Iris pigment epithelial cell (primary cell): ENCODE data around the gene TRPV3.
"Not testable (repeated sequence)": the region's sequence is repeated elsewhere in the genome, so short reads cannot be mapped to it uniquely, and the experiment has no call there.

Source experiments
- DNase-seq: peaks from one replicate; pipeline ENCODE4 v3.0.0-alpha.2; 2011; ENCODE audit warnings: low read depth

TRPV3 gene

DNA sequence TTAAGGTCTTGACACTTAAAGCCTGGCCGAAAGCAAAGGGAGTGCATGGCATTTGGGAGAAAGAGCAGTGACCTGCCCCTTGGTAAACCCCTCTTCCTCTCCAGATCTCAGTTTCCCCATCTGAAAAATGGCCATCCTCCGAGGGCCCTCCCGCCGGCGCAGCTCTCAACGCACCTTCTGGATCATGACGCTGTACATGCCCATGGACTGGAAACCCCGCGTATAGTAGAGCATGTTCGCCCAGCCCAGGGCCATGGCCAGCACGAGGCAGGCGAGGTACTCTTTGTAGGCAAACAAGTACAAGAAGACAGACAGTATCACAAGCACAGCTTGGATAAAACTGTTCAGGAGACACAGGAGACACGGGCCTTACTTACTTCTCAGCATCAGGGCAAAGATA, 33.6 kb downstream of the TRPV3 start:
- DNase-seq: no peak

DNA sequence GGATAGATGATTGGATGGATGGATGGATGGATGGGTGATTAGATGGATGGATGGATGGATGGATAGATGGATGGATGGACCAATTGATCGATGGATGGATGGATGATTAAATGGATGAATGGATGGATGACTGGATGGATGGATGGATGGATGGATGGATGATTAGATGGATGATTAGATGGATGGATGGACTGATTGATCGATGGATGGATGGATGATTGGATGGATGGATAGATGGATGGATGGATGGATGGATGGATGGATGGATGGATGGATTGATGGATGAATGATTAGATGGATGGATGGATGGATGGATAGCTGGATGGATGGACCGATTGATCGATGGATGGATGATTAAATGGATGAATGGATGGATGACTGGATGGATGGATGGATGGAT, 38.1 kb downstream of the TRPV3 start:
- DNase-seq: not testable (repeated sequence)

DNA sequence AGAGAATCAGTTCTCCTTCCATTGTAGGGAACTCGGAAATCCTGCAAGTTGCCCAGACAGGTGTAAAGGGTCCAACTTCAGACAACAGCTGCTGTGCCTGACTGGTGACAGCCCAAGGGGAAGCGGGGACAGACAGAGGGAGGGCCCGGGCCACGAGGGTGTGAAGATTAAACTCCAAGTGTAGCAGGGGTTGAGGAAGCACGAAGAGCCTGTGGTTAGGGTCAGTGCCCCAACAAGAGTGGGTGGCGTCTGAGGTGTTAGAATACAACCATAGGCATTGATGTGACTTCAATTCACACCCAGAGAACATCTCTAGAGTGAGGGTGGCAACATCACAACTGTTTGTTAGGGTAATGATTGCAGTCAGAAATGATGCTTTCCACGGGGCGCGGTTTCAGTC, 42.7 kb downstream of the TRPV3 start:
- DNase-seq: no peak

DNA sequence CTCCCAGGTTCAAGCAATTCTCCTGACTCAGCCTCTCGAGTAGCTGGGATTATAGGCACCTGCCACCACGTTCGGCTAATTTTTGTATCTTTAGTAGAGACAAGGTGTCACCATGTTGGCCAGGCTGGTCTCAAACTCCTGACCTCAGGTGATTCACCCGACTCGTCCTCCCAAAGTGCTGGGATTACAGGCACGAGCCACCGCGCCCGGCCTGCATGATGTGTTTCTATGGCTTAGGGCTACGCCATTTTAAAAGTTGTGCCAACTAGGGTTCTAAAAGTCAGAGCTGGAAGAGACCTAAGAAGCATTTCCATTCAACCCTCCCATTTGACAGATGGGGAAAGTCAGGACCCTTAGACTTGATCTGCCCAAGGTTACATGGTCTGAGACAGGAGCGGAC, 43.4 kb downstream of the TRPV3 start:
- not testable (repeated sequence) for DNase-seq

DNA sequence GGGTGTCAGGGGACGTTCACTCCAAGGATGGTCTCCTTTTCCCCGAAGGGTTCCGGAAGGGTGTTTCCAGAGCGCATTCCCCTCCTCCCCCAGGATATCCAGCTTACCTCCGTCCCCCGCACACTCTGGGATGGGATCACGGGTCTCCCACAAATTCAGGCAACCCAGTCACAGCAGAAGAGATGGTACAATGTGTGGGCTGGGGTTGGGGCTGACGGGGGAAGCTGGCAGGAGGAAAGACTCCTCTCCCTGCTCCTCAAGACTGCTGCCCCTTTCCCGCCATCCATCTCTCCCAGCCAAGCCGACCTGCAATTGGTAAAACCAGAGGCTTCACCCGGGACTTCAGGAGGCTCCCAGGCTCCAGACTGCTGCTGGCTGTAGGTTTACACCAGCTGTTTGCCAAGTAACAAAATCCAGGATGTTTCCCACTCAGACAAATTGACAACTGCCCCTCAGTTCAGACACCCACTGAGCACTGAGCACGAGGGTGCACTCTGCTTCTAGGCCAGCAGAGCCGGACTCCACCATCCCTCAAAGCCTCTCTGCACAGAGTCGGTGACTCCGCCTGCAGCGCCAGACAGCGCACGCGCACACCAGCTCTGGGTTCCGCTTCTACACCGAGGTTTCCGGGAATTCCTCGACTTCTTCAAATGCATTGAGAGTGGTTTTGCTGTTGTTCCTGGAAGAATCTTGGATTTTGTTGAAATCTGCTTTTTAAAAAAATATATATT, 44.1 kb downstream of the TRPV3 start:
- DNase-seq: no peak

- DNase-seq: no peak
Measured at GRCh38 chr17:3512505-3513171, 45.0 kb downstream of the TRPV3 start.

DNA sequence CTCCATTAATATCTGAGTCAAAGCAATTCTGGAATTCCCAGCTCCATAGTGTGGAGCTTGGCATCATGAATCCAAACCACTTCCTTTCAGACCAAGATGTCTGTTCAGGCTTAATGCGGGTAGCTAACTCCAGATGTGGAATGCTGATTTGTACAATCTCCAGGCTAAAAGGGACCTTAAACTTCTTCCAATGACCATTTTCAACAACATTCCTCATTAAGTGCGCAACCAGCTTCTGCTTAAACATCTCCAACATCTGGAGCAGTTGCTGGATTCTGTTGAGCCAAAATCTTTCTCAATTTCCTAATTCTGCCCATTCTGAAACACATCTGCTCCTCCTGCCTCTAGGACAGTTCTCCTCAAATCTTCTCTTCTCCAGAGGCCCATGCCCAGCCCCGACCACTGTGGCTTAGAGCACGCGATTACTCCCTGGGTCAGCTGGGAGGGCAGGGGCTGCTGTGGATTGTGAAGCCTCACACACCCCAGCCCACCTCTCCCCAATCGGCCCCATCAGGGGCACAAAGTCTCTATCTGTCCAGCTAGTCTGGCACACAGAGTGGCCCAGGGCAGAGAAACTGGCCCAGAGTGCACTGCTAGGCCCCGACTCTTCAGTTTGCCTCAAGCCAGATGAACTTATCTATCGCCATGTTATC, 45.6 kb downstream of the TRPV3 start:
- no peak for DNase-seq

DNA sequence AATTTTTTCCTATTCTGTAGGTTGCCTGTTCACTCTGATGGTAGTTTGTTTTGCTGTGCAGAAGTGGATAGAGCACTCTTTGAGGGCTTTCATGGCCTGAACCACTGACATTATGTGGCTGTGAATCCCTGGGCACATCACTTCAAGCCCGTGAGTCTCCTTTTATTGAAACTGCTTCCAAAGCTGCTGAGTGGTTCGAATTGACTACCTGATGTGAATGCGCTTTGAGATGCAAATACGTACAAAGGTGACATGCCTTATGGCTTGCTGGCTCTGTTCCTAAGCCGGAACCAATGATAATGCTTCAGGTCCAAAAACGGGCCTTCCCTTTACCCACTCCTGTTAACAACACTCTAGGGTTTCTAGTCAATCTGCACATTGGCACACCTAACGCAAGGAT, 47.5 kb downstream of the TRPV3 start:
- no peak for DNase-seq

- no peak for DNase-seq
Measured at GRCh38 chr17:3507869-3508268, 49.7 kb downstream of the TRPV3 start.

- DNase-seq: no peak
Measured at GRCh38 chr17:3507071-3507470, 50.5 kb downstream of the TRPV3 start.

DNA sequence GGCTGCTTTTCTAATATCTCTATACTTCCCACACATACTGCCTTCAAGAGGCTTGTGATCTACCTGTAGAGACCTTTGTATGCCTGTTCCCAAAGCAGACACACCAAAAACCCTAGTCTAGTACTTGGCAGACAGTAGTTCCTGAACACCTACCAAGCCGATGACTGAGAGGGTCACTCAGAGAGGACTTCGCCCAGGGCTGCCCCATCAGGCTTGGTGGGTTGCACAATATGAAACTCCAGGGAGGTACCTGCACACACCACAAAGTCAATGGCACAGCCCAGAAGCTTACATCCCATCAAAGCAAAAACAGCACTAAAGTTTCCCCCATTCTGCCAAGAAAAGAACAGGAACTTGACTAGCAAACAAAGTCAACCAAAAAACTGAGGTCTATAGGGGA, 51.6 kb downstream of the TRPV3 start:
- DNase-seq: no peak

GRCh38 chr17:3505008-3505407, 52.6 kb downstream of the TRPV3 start:
- DNase-seq: no peak

- no peak for DNase-seq
Measured at GRCh38 chr17:3503285-3503684, 54.3 kb downstream of the TRPV3 start.

GRCh38 chr17:3502466-3502865, 55.1 kb downstream of the TRPV3 start:
- DNase-seq: no peak

- no peak for DNase-seq
Measured at GRCh38 chr17:3501344-3501743, 56.3 kb downstream of the TRPV3 start.

DNA sequence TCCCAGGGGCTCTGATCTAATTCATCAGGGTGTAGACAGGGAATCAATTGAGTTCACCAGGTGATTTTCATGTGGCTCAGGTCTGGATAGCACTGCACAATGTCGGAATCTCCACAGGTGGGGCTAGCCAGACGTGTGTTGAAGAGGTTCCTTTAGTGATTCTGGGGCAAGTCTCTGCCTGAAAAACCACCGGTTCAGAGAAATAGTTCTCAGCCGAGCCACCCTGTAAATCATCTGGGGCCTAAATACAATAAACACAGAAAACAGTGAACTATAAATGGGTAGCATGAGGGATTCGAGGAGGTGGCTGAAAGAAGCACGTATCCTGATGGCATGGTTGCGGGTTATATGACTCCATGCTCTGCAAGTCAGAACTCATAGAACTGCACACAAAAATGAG, 60.5 kb downstream of the TRPV3 start:
- no peak for DNase-seq

GRCh38 chr17:3485481-3486068, 72.0 kb downstream of the TRPV3 start:
- DNase-seq: no peak

DNA sequence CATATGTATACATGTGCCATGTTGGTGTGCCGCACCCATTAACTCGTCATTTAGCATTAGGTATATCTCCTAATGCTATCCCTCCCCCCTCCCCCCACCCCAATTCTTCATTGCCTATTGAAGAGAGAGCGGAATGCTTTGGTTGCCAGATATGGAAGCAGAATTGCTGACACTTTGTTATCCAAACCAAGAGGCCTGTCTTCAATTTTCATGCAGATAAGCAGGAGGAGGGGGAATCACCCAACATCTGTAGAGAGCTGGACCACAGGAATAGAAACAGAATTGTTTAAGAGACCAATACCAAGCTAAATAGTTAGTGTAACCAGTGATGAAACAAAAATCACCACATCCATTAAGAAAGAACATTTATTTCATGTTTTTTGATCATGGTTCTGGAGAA, 74.8 kb downstream of the TRPV3 start:
- DNase-seq: no peak

DNA sequence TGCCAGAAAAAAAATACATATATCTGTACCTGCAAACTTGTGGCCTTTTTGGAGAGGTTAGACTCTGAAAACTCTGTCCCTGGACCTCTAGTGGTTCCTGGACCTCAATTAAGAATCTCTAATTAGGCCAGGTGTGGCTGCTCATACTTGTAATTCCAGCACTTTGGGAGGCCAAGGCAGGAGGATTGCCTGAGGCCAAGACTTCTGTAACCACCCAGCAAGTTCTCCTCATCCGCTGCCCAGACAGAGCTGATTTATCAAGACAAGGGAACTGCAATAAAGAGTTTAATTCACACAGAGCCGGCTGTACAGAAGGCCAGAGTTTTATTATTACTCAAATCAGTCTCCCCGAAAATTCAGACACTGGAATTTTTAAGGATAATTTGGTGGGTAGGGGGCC, 77.6 kb downstream of the TRPV3 start:
- no peak for DNase-seq

DNA sequence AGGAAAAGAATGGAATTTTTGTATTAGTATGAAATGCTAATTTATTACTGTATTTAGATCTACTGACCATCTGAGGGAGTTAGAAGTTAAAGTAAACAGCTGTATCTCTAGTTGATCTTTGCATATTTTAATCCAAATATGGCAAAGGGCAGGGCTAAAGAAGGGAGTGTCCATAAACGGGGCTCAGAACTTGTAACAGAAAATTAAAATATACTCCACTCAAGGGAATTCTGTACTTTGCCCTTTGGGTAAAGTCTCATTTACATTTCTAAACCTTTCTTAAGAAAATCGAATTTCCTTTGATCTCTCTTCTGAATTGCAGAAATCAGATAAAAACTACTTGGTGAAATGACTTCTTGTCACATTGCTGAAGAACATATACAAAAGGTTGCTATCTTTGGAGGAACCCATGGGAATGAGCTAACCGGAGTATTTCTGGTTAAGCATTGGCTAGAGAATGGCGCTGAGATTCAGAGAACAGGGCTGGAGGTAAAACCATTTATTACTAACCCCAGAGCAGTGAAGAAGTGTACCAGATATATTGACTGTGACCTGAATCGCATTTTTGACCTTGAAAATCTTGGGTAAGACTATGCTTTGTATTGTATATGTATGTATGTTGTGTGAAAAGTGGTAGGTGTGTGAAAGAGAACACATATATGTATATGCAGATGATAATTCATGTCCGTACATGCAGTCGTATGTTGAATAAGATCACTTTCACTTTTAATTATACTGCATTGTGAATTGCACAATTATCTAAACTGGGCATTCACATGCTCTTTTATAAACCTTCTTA, 81.6 kb downstream of the TRPV3 start, which contains the start of gene ASPA:
TSS of gene ASPA (plus strand) at position 186 of the 799 bp plus-strand sequence. CDS start at position 349, 163 bp downstream.
- no peak for DNase-seq

GRCh38 chr17:3475251-3475685, 82.3 kb downstream of the TRPV3 start:
- no peak for DNase-seq

- no peak for DNase-seq
Measured at GRCh38 chr17:3474212-3474611, 83.4 kb downstream of the TRPV3 start.
